H54 (cell line): ENCODE results near the gene PRKCE.

Source experiments
- DNase-seq: peaks from one replicate; pipeline ENCODE4 v3.0.0; 2011; ENCODE audit warnings: low spot score, mixed read lengths; ENCODE audit not compliant: insufficient read length
- FAIRE-seq: peaks from 3 replicates; lab custom pipeline; 2011; peaks lifted over from hg19 to GRCh38; lab: Jason Lieb, UNC
- POLR2A ChIP-seq: IDR thresholded peaks from 2 replicates; pipeline ENCODE4 v1.6.1; 2011; ENCODE audit warnings: low read depth, mild to moderate bottlenecking, low read length

The PRKCE gene

GRCh38 chr2:45925636-45926366 is 274.3 kb downstream of the PRKCE start:
- no peak for FAIRE-seq
- TF ChIP-seq POLR2A = no peak
- no peak for DNase-seq

- no peak for FAIRE-seq
- no peak for TF ChIP-seq POLR2A
- no peak for DNase-seq
Observed at GRCh38 chr2:45928946-45929345, 277.5 kb downstream of the PRKCE start.

- no peak for TF ChIP-seq POLR2A
- no peak for FAIRE-seq
- no peak for DNase-seq
Observed at GRCh38 chr2:45929674-45930395, 278.4 kb downstream of the PRKCE start.

GRCh38 chr2:45930396-45930792 is 278.9 kb downstream of the PRKCE start:
- TF ChIP-seq POLR2A = no peak
- DNase-seq (peak; percentile 56), FAIRE-seq (peak; percentile 95)

GRCh38 chr2:45932278-45932975 is 281.0 kb downstream of the PRKCE start:
- TF ChIP-seq POLR2A = no peak
- DNase-seq (no peak), FAIRE-seq (no peak)

GRCh38 chr2:45935791-45936622 is 284.5 kb downstream of the PRKCE start:
- TF ChIP-seq POLR2A = no peak
- FAIRE-seq = peak; percentile 94
- DNase-seq = peak; percentile 84

- DNase-seq (no peak), FAIRE-seq (no peak)
- no peak for TF ChIP-seq POLR2A
Observed at GRCh38 chr2:45936623-45936979, 285.1 kb downstream of the PRKCE start.

- TF ChIP-seq POLR2A = no peak
- FAIRE-seq = no peak
- no peak for DNase-seq
Observed at GRCh38 chr2:45937990-45938389, 286.5 kb downstream of the PRKCE start.

- peak; percentile 65 for DNase-seq
- FAIRE-seq = peak; percentile 73
- no peak for TF ChIP-seq POLR2A
Observed at GRCh38 chr2:45938649-45939511, 287.4 kb downstream of the PRKCE start.

- DNase-seq (no peak), FAIRE-seq (no peak)
- no peak for TF ChIP-seq POLR2A
Observed at GRCh38 chr2:45941531-45942236, 290.2 kb downstream of the PRKCE start.

GRCh38 chr2:45942237-45942738 is 290.8 kb downstream of the PRKCE start:
- no peak for TF ChIP-seq POLR2A
- DNase-seq = no peak
- FAIRE-seq = no peak
